Uterus (tissue), 4 donors: ENCODE results near the gene FNDC1. TPM values are rescaled to one million over a fixed set of nuclear protein-coding genes. Genes with fewer than 3 reads are reported as not detected.

ENCODE experiments used
- DNase-seq, 2 donors: peaks; one replicate each; pipeline ENCODE4 v3.0.0-alpha.2; 2019 to 2020
- H3K27ac ChIP-seq, 2 donors: fragments of 200-600 bp; sonication (generic); 1 replicate in 1 of 2; 2 replicates in 1 of 2; pipeline ENCODE4 v1.5.1; 2016 to 2018
- H3K27me3 ChIP-seq, 2 donors: fragments of 200-600 bp; sonication (generic); one replicate each; pipeline ENCODE4 v1.5.1; 2018 to 2019; ENCODE audit warnings: control low read depth in 1 of 2
- H3K36me3 ChIP-seq, 2 donors: fragments of 200-600 bp; sonication (generic); one replicate each; pipeline ENCODE4 v1.5.1; 2019; ENCODE audit warnings: control low read depth in 1 of 2
- H3K4me1 ChIP-seq, 2 donors: fragments of 200-600 bp; sonication (generic); one replicate each; pipeline ENCODE4 v1.5.1; 2018 to 2019; ENCODE audit warnings: control low read depth in 1 of 2
- H3K4me3 ChIP-seq, 2 donors: fragments of 200-600 bp; sonication (generic); 1 replicate in 1 of 2; 2 replicates in 1 of 2; pipeline ENCODE4 v1.5.1; 2018 to 2019; ENCODE audit warnings: mild to moderate bottlenecking in 1 of 2
- H3K9me3 ChIP-seq, 2 donors: fragments of 200-600 bp; sonication (generic); one replicate each; pipeline ENCODE4 v1.5.1; 2019; ENCODE audit warnings: control low read depth in 1 of 2
- CTCF ChIP-seq, 4 experiments: fragments of 200-600 bp in 2 of 4; fragments of 450-650 bp in 2 of 4; sonication (generic) in 2 of 4; IDR thresholded peaks; one replicate each; pipeline ENCODE4 v1.5.1; 2016 to 2019; ENCODE audit warnings: antibody characterized with exemption in 4 of 4, mild to moderate bottlenecking in 2 of 4, moderate library complexity in 1 of 4
- POLR2A ChIP-seq, 2 donors: fragments of 450-650 bp; IDR thresholded peaks; one replicate each; pipeline ENCODE4 v1.6.1; 2016; ENCODE audit warnings: antibody characterized with exemption in 2 of 2, mild to moderate bottlenecking in 1 of 2, moderate library complexity in 1 of 2
- intact Hi-C: fragments of 100-400 bp; cut with DNase I; formaldehyde crosslinking; loops from one replicate; pipeline ENCODE4 v1.15.1; 2023; ENCODE audit warnings: low total_unique reads
- total RNA-seq, 4 donors: library from RNA; depleted of rRNA in 3 of 4; stranded (reverse); fragments of >200 nt in 3 of 4; gene quantifications; one replicate each; pipeline versions ENCODE4 v1.1.0 to v1.2.4, GENCODE V29; 2014 to 2023
- donor health status: DM: yes; HTN: yes; CAD: no.

FNDC1 gene
- total RNA-seq, 4 donors from 2014 or later: 0.26 to 28.1 (median 0.55) TPM; not detected in 1

- H3K27me3 ChIP-seq: no peaks in the 10 kb centered on the region
- H3K9me3 ChIP-seq: no peaks in the 10 kb centered on the region
- H3K4me1 ChIP-seq: no peaks in the 10 kb centered on the region
- H3K36me3 ChIP-seq: no peaks in the 10 kb centered on the region
- no peak for DNase-seq
- TF ChIP-seq CTCF (IDR thresholded peaks at IDR 0.05) (peak in 1 of 4 experiments; percentile 10), POLR2A (IDR thresholded peaks at IDR 0.05) (no peak)
- intact Hi-C loops: no loop called here
- no peak overlapping the region for H3K4me3 ChIP-seq
- H3K27ac ChIP-seq: no peak overlapping the region
Observed at GRCh38 chr6:159233365-159234101, 64.3 kb downstream of the FNDC1 start.

GRCh38 chr6:159234102-159234553 is 64.9 kb downstream of the FNDC1 start:
- Histone ChIP-seq H3K27ac (no peak overlapping the region), H3K9me3 (no peaks in the 10 kb centered on the region), H3K27me3 (no peaks in the 10 kb centered on the region), H3K4me3 (no peak overlapping the region), H3K4me1 (no peaks in the 10 kb centered on the region), H3K36me3 (no peaks in the 10 kb centered on the region)
- TF ChIP-seq POLR2A (IDR thresholded peaks at IDR 0.05) (no peak), CTCF (IDR thresholded peaks at IDR 0.05) (no peak)
- intact Hi-C loops: no loop called here
- no peak for DNase-seq

GRCh38 chr6:159238920-159239558 is 69.8 kb downstream of the FNDC1 start:
- Histone ChIP-seq H3K4me3 (no peak overlapping the region), H3K36me3 (no peaks in the 10 kb centered on the region), H3K9me3 (no peaks in the 10 kb centered on the region), H3K4me1 (no peaks in the 10 kb centered on the region), H3K27ac (no peak overlapping the region), H3K27me3 (no peaks in the 10 kb centered on the region)
- TF ChIP-seq CTCF (IDR thresholded peaks at IDR 0.05) (no peak), POLR2A (IDR thresholded peaks at IDR 0.05) (no peak)
- DNase-seq: no peak
- intact Hi-C loops: no loop called here

- intact Hi-C loops: no loop called here
- no peak overlapping the region for H3K4me3 ChIP-seq
- DNase-seq: no peak
- peaks cover 0 to 4% of the 10 kb centered on the region in 2 donors for H3K27me3 ChIP-seq
- TF ChIP-seq CTCF (IDR thresholded peaks at IDR 0.05) (no peak), POLR2A (IDR thresholded peaks at IDR 0.05) (no peak)
- H3K36me3 ChIP-seq: no peaks in the 10 kb centered on the region
- no peaks in the 10 kb centered on the region for H3K4me1 ChIP-seq
- no peak overlapping the region for H3K27ac ChIP-seq
- no peaks in the 10 kb centered on the region for H3K9me3 ChIP-seq
Observed at GRCh38 chr6:159249128-159249527, 79.9 kb downstream of the FNDC1 start.

GRCh38 chr6:159249752-159250151 is 80.6 kb downstream of the FNDC1 start:
- TF ChIP-seq POLR2A (IDR thresholded peaks at IDR 0.05) (no peak), CTCF (IDR thresholded peaks at IDR 0.05) (no peak)
- Histone ChIP-seq H3K9me3 (no peaks in the 10 kb centered on the region), H3K4me3 (no peak overlapping the region), H3K4me1 (no peaks in the 10 kb centered on the region), H3K27ac (peak overlapping the region in 1 of 2 donors; percentile 7), H3K36me3 (no peaks in the 10 kb centered on the region), H3K27me3 (peaks cover 0 to 4% of the 10 kb centered on the region in 2 donors)
- no peak for DNase-seq
- intact Hi-C loops: no loop called here
